Activated naive CD8-positive, alpha-beta T cell treated with anti-CD3 and anti-CD28 coated beads, Interleukin-2, amount 50 U/mL, for 24 hours (primary cell): ENCODE measurements around the gene CPT1B.

Source experiments
- ATAC-seq: fragments of 150-1000 bp; cut with Tn5 transposase; one replicate; pipeline ENCODE4 v1.10.0; 2021
- DNase-seq: peaks from one replicate; pipeline ENCODE4 v3.0.0; 2021
- H3K27ac Mint-ChIP-seq: one replicate; pipeline ENCODE4 v1.8.0; 2021; ENCODE audit warnings: mild to moderate bottlenecking, mixed read lengths
- H3K27me3 Mint-ChIP-seq: one replicate; pipeline ENCODE4 v1.8.0; 2021; ENCODE audit warnings: mixed read lengths
- H3K36me3 Mint-ChIP-seq: one replicate; pipeline ENCODE4 v1.8.0; 2021; ENCODE audit warnings: low read depth, mixed read lengths
- H3K4me1 Mint-ChIP-seq: one replicate; pipeline ENCODE4 v1.8.0; 2021; ENCODE audit warnings: mixed read lengths
- H3K4me3 Mint-ChIP-seq: one replicate; pipeline ENCODE4 v1.8.0; 2021; ENCODE audit warnings: mild to moderate bottlenecking, moderate library complexity, mixed read lengths
- H3K9me3 Mint-ChIP-seq: one replicate; pipeline ENCODE4 v1.8.0; 2021; ENCODE audit warnings: mixed read lengths

The CPT1B gene

GRCh38 chr22:50604256-50605001 is 26.2 kb upstream of the CPT1B start:
- H3K36me3 Mint-ChIP-seq, result peaks cover 2% of the 10 kb centered on the region
- H3K4me1 Mint-ChIP-seq, result peaks cover 3% of the 10 kb centered on the region
- no peak for DNase-seq
- ATAC-seq, result no peak
- H3K27me3 Mint-ChIP-seq, result peaks cover 51% of the 10 kb centered on the region
- H3K27ac Mint-ChIP-seq, result no peak overlapping the region
- H3K4me3 Mint-ChIP-seq, result no peak overlapping the region
- no peaks in the 10 kb centered on the region for H3K9me3 Mint-ChIP-seq

DNA sequence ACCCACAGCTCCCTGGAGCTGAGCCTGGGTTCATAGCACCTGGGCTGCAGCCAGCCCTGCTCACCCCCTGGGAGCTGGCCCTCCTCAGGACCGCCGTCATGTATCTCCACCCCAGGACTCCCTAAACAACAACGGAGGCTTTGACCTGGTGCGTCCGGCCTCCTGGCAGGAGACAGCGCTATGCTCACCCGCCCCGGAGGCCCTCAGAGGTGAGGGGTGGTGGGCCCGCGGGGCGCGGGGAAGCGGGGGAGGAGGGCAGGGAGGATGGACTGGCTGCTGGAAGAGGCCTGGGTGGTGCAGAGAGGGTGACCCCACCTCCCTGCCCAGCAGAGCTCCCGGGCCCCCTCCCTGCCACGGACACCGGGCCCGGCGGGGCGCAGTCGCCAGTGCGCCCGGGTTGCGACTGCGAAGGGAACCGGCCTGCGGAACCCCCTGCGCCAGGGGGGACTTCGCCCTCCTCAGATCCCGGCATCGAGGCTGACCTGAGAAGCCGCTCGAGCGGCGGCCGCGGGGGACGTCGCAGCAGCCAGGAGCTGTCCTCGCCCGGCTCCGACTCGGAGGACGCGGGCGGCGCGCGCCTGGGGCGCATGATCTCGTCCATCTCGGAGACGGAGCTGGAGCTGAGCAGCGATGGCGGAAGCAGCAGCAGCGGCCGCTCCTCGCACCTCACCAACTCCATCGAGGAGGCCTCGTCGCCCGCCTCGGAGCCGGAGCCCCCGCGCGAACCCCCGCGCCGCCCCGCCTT is 25.5 kb upstream of the CPT1B start:
- H3K4me3 Mint-ChIP-seq, result no peak overlapping the region
- H3K27ac Mint-ChIP-seq, result no peak overlapping the region
- ATAC-seq (no peak), DNase-seq (no peak)
- no peaks in the 10 kb centered on the region for H3K9me3 Mint-ChIP-seq
- H3K27me3 Mint-ChIP-seq, result peaks cover 46% of the 10 kb centered on the region
- peaks cover 2% of the 10 kb centered on the region for H3K36me3 Mint-ChIP-seq
- peaks cover 3% of the 10 kb centered on the region for H3K4me1 Mint-ChIP-seq

DNA sequence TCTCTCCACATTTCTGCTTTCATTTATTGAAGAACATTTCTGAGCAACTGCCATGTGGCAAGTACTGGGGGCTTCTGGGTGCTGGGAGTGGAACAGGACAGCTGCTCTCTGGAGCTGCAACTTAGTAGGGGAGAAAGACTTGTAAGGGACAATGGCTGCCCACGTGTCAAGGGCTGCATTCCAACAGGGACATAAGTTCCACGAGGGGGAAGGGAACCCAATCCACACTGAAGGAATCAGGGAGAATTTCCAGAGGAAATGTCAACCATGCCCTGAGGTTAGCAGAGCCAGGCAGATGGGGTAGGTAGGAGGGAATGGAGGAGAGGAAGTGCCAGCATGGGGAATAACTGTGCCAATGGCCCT is 24.1 kb upstream of the CPT1B start:
- Mint-ChIP-seq H3K9me3 (no peaks in the 10 kb centered on the region), H3K27me3 (peaks cover 48% of the 10 kb centered on the region), H3K36me3 (peaks cover 3% of the 10 kb centered on the region), H3K4me3 (peak overlapping the region; percentile 70), H3K27ac (no peak overlapping the region), H3K4me1 (peaks cover 3% of the 10 kb centered on the region)
- ATAC-seq, result no peak
- no peak for DNase-seq

GRCh38 chr22:50601669-50602337 is 23.6 kb upstream of the CPT1B start:
- Mint-ChIP-seq H3K9me3 (no peaks in the 10 kb centered on the region), H3K4me1 (peaks cover 3% of the 10 kb centered on the region), H3K27me3 (peaks cover 48% of the 10 kb centered on the region), H3K27ac (no peak overlapping the region), H3K4me3 (peak overlapping the region; percentile 70), H3K36me3 (peaks cover 3% of the 10 kb centered on the region)
- DNase-seq (no peak), ATAC-seq (no peak)

DNA sequence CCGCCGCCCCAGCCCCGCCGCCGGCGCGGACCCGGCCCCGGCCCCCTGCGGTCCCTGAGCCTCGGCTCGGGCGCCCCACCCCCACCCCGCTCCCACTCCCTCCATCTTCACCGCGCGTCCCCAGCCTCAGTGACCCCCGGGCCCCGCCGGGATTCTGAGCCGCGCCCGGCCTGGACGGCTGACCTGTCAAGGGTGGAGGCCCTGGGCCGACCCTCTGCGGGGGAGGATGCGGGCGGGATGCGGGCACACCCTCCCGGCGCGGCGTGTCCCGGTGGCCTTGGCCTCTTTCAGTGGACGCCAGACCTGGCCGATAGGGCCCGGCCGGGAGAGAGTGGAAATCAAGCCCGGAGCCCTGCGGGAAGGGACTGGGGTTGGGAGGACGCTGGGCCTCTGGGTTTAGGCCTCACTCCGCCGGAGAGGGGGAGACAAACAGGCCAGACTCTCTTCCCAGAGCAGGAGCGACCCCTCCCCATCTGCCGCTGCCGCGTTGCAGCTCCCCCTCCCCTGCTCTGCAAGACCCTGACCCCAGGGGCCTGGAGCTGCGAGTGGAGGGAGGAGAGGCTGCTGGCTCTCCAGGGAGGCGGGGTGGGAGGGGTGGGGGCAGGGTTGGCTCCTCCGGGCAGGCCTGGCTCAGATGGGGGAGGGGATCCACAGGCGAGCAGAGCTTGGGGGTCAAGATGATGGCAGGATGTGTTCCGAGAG is 22.9 kb upstream of the CPT1B start:
- Mint-ChIP-seq H3K36me3 (peaks cover 3% of the 10 kb centered on the region), H3K9me3 (no peaks in the 10 kb centered on the region), H3K4me1 (peaks cover 3% of the 10 kb centered on the region), H3K27me3 (peaks cover 44% of the 10 kb centered on the region), H3K27ac (no peak overlapping the region), H3K4me3 (peak overlapping the region; percentile 70)
- DNase-seq (no peak), ATAC-seq (no peak)

DNA sequence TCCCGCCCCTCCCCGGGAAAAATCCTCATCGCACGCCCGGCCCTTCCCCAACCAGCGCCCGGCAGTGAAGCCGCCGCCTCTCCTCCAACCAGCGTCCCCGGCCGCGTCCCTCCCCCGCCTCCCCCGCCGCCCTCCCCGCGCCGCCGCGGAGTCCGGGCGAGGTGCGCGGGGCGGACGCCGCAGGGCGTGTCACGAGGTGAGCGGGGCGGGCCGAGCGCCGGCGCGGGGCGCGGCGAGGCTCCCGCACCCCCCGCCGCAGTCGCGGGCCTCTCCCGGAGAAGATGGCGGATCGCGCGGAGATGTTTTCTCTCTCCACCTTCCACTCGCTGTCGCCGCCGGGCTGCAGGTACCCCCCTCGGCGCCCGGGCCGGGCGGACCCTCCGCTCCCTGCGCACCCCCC is 22.3 kb upstream of the CPT1B start, which contains the start of gene MAPK8IP2:
MAPK8IP2 (plus strand) TSS at position 256 of the 400 bp plus-strand sequence; CDS start at position 282, 26 bp downstream.
- Mint-ChIP-seq H3K4me3 (peak within 1 kb of the TSS; percentile 70), H3K9me3 (no peaks in the 10 kb centered on the region), H3K27ac (no peak within 1 kb of the TSS), H3K36me3 (peaks cover 3% of the 10 kb centered on the region), H3K4me1 (peaks cover 3% of the 10 kb centered on the region), H3K27me3 (peaks cover 38% of the 10 kb centered on the region)
- ATAC-seq, result peak; percentile 15
- DNase-seq, result no peak

GRCh38 chr22:50599816-50600455 is 21.7 kb upstream of the CPT1B start:
- Mint-ChIP-seq H3K4me1 (peaks cover 3% of the 10 kb centered on the region), H3K36me3 (peaks cover 5% of the 10 kb centered on the region), H3K27me3 (peaks cover 33% of the 10 kb centered on the region), H3K4me3 (peak overlapping the region; percentile 51), H3K27ac (no peak overlapping the region), H3K9me3 (no peaks in the 10 kb centered on the region)
- peak; percentile 74 for DNase-seq
- ATAC-seq, result peak; percentile 50

DNA sequence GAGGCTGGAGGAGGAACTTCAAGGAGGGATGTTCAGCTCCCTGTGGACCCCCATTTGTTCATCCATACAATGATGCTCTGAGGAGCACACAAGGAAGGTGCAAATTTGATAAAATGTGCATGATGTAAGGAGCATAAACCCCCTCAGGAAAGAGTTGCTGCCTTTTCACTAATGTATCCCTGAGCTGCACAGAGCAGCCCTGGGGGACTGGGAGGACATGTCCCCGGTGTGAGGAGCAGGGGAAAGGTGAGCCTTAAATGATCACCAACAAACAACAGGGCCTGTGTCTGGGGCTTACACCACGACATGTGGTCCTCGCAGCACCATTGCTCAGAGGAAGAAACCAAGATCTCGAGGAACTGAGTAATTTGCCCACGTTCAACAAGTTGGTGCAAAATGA is 18.9 kb upstream of the CPT1B start:
- Mint-ChIP-seq H3K4me3 (no peak overlapping the region), H3K27me3 (peaks cover 18% of the 10 kb centered on the region), H3K27ac (no peak overlapping the region), H3K9me3 (no peaks in the 10 kb centered on the region), H3K4me1 (peaks cover 3% of the 10 kb centered on the region), H3K36me3 (peaks cover 5% of the 10 kb centered on the region)
- DNase-seq (no peak), ATAC-seq (no peak)

- DNase-seq, result no peak
- no peak overlapping the region for H3K4me3 Mint-ChIP-seq
- H3K9me3 Mint-ChIP-seq, result no peaks in the 10 kb centered on the region
- H3K36me3 Mint-ChIP-seq, result peaks cover 4% of the 10 kb centered on the region
- peaks cover 11% of the 10 kb centered on the region for H3K27me3 Mint-ChIP-seq
- no peak for ATAC-seq
- no peaks in the 10 kb centered on the region for H3K4me1 Mint-ChIP-seq
- no peak overlapping the region for H3K27ac Mint-ChIP-seq
Observed at GRCh38 chr22:50595189-50595588, 17.0 kb upstream of the CPT1B start.

- DNase-seq (no peak), ATAC-seq (no peak)
- Mint-ChIP-seq H3K27me3 (no peaks in the 10 kb centered on the region), H3K36me3 (no peaks in the 10 kb centered on the region), H3K4me1 (peaks cover 7% of the 10 kb centered on the region), H3K4me3 (no peak overlapping the region), H3K9me3 (no peaks in the 10 kb centered on the region), H3K27ac (no peak overlapping the region)
Observed at GRCh38 chr22:50587407-50587806, 9.2 kb upstream of the CPT1B start.

DNA sequence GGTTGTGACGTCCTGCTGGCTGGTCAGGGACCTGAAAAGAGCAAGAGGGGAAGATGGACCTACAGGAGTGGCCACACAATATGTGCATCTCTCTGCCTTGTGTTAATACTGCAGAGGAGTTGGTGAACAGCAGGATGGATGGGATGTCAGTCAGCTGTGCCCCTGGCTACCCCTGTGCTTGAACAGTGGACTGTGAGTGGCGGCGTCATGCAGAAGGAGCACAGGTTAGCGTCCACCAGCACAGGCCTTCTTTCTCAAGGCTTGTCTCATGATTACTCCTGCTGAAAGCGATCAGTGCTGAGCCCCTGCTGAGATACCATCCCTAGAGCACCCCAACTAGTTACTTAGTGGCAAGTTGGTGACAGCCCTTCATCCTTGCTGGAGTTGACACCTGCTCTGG is 8.2 kb upstream of the CPT1B start:
- no peaks in the 10 kb centered on the region for H3K36me3 Mint-ChIP-seq
- no peak for ATAC-seq

GRCh38 chr22:50585781-50586180 is 7.6 kb upstream of the CPT1B start:
- Mint-ChIP-seq H3K27ac (no peak overlapping the region), H3K4me3 (no peak overlapping the region), H3K9me3 (no peaks in the 10 kb centered on the region), H3K27me3 (no peaks in the 10 kb centered on the region), H3K4me1 (peaks cover 15% of the 10 kb centered on the region), H3K36me3 (no peaks in the 10 kb centered on the region)
- ATAC-seq (no peak), DNase-seq (no peak)

More for the DNA sequence above, 8.2 kb upstream of the CPT1B start:
- H3K4me3 Mint-ChIP-seq, result no peak overlapping the region
- H3K4me1 Mint-ChIP-seq, result peaks cover 10% of the 10 kb centered on the region
- no peak for DNase-seq
- H3K27ac Mint-ChIP-seq, result no peak overlapping the region
- H3K27me3 Mint-ChIP-seq, result no peaks in the 10 kb centered on the region
- H3K9me3 Mint-ChIP-seq, result no peaks in the 10 kb centered on the region

- no peak overlapping the region for H3K27ac Mint-ChIP-seq
- ATAC-seq (no peak), DNase-seq (no peak)
- H3K4me3 Mint-ChIP-seq, result no peak overlapping the region
- peaks cover 19% of the 10 kb centered on the region for H3K4me1 Mint-ChIP-seq
- peaks cover 3% of the 10 kb centered on the region for H3K36me3 Mint-ChIP-seq
- H3K9me3 Mint-ChIP-seq, result no peaks in the 10 kb centered on the region
- no peaks in the 10 kb centered on the region for H3K27me3 Mint-ChIP-seq
Observed at GRCh38 chr22:50585238-50585637, 7.0 kb upstream of the CPT1B start.
